NCI-H1092 treated with DMSO at 0.1 percent for 48 hours (cell line): ENCODE measurements around the gene SEMA3F.

ENCODE experiments used
- DNase-seq: peaks from one replicate; lab custom pipeline; 2025; lab: John Stamatoyannopoulos, UW

The SEMA3F gene

GRCh38 chr3:50132421-50133282 lies 22.5 kb upstream of the SEMA3F start:
- DNase-seq, result no peak

GRCh38 chr3:50133283-50133615 lies 21.9 kb upstream of the SEMA3F start:
- DNase-seq, result no peak

GRCh38 chr3:50134367-50134766 lies 20.8 kb upstream of the SEMA3F start:
- DNase-seq, result no peak

GRCh38 chr3:50135964-50136363 lies 19.2 kb upstream of the SEMA3F start:
- no peak for DNase-seq

GRCh38 chr3:50136714-50137405 lies 18.3 kb upstream of the SEMA3F start:
- no peak for DNase-seq

GRCh38 chr3:50137531-50137930 lies 17.6 kb upstream of the SEMA3F start:
- DNase-seq, result no peak

GRCh38 chr3:50138266-50139200 lies 16.6 kb upstream of the SEMA3F start:
- peak; percentile 31 for DNase-seq

GRCh38 chr3:50139308-50139707 lies 15.8 kb upstream of the SEMA3F start:
- DNase-seq, result no peak

GRCh38 chr3:50139718-50140423 lies 15.3 kb upstream of the SEMA3F start:
- peak; percentile 22 for DNase-seq

- no peak for DNase-seq
Observed at GRCh38 chr3:50140990-50141389, 14.1 kb upstream of the SEMA3F start.

GRCh38 chr3:50146316-50146901 lies 8.7 kb upstream of the SEMA3F start:
- DNase-seq, result no peak

GRCh38 chr3:50147016-50147415 lies 8.1 kb upstream of the SEMA3F start:
- DNase-seq, result no peak

GRCh38 chr3:50147447-50147846 lies 7.7 kb upstream of the SEMA3F start:
- DNase-seq, result no peak

GRCh38 chr3:50147861-50148260 lies 7.3 kb upstream of the SEMA3F start:
- no peak for DNase-seq

- DNase-seq, result no peak
Observed at GRCh38 chr3:50150404-50150750, 4.7 kb upstream of the SEMA3F start.

GRCh38 chr3:50150863-50151686 lies 4.0 kb upstream of the SEMA3F start:
- DNase-seq, result no peak

- DNase-seq, result no peak
Observed at GRCh38 chr3:50151728-50152127, 3.4 kb upstream of the SEMA3F start.

GRCh38 chr3:50153782-50154475 lies 1.2 kb upstream of the SEMA3F start:
- no peak for DNase-seq

- DNase-seq, result no peak
Observed at GRCh38 chr3:50154476-50154839, 666 bp upstream of the SEMA3F start.

- no peak for DNase-seq
Observed at GRCh38 chr3:50155491-50155878, 361 bp downstream of the SEMA3F start.
